ENCODE data around the gene LHFPL3.

DNA sequence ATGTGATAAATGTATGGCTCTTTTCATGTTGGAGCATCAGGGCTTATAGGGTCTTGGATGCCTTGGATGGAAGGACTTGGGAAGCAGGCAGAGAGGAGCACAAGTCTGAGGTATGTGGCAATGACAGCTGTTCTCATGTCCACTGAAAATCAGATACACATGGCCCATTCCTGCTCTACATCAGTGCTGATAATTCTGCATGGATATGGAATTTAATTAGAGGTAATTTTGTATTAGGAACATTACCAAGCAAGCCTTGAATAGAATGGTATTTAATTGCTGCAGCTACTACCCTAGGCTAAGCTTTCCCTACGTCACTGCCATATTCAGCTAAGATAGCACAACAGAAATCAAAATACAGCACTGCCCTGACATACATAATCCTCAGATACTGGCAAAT, 299.6 kb downstream of the LHFPL3 start:
- TF ChIP-seq, protein P1, sequence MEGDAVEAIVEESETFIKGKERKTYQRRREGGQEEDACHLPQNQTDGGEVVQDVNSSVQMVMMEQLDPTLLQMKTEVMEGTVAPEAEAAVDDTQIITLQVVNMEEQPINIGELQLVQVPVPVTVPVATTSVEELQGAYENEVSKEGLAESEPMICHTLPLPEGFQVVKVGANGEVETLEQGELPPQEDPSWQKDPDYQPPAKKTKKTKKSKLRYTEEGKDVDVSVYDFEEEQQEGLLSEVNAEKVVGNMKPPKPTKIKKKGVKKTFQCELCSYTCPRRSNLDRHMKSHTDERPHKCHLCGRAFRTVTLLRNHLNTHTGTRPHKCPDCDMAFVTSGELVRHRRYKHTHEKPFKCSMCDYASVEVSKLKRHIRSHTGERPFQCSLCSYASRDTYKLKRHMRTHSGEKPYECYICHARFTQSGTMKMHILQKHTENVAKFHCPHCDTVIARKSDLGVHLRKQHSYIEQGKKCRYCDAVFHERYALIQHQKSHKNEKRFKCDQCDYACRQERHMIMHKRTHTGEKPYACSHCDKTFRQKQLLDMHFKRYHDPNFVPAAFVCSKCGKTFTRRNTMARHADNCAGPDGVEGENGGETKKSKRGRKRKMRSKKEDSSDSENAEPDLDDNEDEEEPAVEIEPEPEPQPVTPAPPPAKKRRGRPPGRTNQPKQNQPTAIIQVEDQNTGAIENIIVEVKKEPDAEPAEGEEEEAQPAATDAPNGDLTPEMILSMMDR (IDR thresholded peaks at IDR 0.05) = no peak
- TF ChIP-seq EZH2 (IDR thresholded peaks at IDR 0.05) = no peak
